Iris pigment epithelial cell (primary cell): ENCODE measurements around the gene LDAH.
"Not testable (repeated sequence)": the region's sequence is repeated elsewhere in the genome, so short reads cannot be mapped to it uniquely, and the experiment has no call there.

Experiments
- DNase-seq: peaks from one replicate; pipeline ENCODE4 v3.0.0-alpha.2; 2011; ENCODE audit warnings: low read depth

Gene LDAH

DNA sequence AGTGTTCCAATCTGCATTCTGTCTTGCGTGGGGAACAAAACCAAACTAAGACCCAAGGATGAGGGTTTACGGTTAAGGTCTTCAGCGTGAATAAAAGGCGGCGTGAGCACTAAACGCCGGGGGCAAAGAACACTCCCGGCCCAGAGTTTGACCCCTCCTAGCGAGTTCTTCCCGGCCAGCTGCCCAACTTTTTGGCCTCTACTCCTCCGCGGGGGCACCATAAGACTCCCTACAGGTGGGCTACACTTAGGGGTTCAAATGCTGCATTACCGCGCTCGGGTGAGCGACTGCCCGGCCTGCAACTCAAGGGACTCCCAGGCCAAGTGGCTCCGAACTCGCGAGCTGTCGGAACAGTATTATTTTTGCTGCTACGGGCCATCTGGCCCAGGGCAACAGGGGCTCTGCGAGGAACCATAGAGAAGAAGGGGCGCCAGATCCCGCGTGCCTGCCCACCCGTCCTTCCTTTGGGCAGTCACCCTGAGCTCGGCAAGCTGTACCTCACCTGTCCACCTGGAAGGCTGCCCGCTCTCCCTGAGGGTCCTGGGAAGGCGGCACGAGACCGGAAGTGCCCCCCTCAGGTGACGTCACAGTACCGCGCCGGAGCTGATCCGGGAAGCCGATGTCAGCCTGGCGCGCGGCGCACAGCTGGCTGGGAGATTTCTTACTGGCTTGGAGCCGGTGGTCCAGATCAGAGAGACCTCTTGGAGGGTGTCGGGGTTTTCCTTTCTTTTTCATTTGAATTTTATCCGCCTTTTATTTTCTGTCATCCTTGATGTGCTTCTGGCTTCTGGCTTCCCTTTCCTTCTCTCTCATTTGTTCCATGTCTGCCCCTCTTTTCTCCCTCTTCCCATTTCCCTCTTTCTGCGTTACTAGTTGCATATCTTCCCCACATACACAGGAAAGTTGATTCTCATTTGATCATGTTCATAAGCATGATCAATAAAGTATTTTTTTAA is at the start of gene LDAH:
LDAH (minus strand) TSS at position 567 of the 956 bp plus-strand sequence. CDS start 21,638 bp downstream, outside the sequence.
- peak; percentile 82 for DNase-seq

DNA sequence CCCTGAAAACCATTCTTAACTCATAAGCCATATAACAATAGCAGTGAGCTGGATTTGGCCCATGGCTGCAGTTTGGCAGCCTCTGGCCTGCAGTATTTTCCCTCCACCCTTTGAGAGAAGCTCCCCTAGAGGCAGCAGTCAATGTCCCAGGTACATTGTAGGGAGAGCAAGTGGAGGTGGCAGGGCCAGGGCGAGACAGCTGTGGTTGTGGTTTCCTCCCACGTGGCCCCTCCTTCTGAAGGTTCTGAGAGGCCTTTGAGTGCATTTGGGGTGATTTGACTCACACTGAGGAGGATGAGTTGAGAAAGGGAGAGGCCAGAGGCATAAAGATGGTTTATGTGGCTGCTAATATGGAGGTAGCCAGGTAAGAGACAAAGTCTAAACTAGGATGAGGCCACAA is 45.5 kb upstream of the LDAH start:
- DNase-seq = no peak

- no peak for DNase-seq
Observed at GRCh38 chr2:20862850-20863249, 39.9 kb upstream of the LDAH start.

DNA sequence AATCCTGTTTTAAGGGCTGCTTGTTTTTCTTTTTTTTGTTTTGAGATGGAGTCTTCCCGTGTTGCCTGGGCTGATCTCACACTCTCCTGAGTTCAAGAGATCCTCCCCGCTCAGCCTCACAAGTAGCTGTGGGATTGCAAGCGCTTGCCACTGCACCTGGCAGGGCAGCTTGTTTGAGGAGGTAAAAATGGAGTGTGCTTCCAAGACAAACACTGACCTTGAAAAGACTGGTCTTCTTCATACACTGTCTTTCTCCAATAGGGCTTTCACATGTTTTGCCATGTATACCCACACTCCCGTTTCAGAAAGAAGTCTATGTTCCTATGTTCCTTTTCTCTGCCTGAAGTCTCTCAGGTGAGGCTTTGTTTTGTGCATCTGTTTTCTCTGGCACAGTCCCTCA is 32.6 kb upstream of the LDAH start:
- no peak for DNase-seq

GRCh38 chr2:20852670-20853069 is 29.8 kb upstream of the LDAH start:
- no peak for DNase-seq

GRCh38 chr2:20852139-20852538 is 29.2 kb upstream of the LDAH start:
- no peak for DNase-seq

- no peak for DNase-seq
Observed at GRCh38 chr2:20844246-20844645, 21.3 kb upstream of the LDAH start.

GRCh38 chr2:20839052-20839451 is 16.2 kb upstream of the LDAH start:
- DNase-seq = no peak

GRCh38 chr2:20838016-20838415 is 15.1 kb upstream of the LDAH start:
- DNase-seq = no peak

DNA sequence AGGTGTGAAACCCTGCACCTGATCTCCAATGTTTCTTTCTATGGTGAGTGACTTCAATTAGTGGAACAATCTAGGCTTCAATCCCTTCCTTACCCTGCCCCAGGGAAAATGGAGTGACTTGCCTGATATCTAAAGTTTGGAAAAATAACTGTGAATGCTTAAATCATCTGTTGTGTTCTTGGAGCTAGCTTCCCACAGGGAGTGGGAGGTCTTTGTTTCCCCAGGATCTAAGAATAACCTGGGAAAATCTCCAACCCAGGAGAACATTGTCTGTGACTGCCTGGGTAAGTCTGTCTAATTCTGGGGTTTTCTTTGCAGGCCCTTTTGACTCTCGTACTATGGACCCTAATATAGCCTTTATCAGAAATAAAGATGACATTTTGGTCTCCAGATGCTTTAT is 13.6 kb upstream of the LDAH start:
- no peak for DNase-seq

DNA sequence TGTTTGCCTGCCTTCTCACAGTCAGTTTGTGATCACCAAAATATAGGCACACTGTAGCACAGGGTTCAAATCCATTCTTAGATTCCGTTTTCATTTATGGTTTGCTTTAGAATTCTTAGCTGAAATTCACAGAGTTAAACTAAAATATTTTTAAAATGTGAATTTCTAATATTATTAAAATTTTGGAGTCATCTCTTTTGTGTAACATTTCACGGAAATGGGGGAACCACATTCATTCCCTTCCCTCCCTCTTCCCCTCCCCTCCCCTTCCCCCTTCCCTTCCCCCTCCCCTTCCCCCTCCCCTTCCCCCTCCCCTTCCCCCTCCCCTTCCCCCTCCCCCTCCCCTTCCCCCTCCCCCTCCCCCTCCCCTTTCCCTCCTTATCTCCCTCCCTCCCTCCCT is 11.4 kb upstream of the LDAH start:
- DNase-seq = no peak

- DNase-seq = no peak
Observed at GRCh38 chr2:20832606-20833005, 9.7 kb upstream of the LDAH start.

GRCh38 chr2:20829861-20830260 is 7.0 kb upstream of the LDAH start:
- no peak for DNase-seq

- DNase-seq = no peak
Observed at GRCh38 chr2:20823917-20824316, 1.0 kb upstream of the LDAH start.

DNA sequence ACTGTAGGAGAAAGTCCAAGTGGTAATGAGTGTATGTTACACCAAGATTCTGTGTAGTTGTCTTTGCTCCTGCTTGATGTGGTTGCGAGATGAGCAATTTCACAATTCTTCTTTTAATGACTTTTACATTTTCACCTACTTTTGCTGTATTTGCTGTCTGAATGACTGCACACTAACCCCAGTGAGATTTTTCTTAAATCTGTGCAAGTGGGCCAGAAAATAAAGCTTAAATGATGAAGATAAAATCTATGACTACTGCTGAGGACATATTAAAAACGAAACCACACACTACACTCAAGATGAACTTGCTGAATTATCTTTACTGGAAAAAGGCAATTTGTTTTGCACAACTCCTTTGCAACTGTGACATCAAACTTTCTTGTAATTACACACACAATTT is 4.1 kb downstream of the LDAH start:
- no peak for DNase-seq

DNA sequence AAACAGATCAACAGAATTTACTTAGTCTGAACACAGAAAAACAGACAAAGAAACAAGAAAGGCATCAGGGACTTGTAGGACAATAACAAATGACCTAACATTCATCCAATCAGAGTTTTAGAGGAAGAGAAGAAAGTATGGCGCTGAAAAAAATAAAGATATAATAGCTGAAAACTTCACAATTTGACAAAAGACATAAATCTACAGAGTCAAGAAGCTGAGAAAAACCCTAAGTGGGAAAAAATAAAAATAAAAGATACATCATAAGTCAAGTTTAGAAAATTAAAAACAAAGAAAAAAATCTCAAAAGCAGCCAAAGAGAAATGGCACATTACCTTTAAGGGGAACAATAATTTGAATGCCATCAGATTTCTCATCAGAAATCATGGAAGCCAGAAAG is 7.7 kb downstream of the LDAH start:
- DNase-seq = no peak

- DNase-seq = no peak
Observed at GRCh38 chr2:20812779-20813178, 10.1 kb downstream of the LDAH start.

GRCh38 chr2:20806286-20806685 is 16.6 kb downstream of the LDAH start:
- no peak for DNase-seq

DNA sequence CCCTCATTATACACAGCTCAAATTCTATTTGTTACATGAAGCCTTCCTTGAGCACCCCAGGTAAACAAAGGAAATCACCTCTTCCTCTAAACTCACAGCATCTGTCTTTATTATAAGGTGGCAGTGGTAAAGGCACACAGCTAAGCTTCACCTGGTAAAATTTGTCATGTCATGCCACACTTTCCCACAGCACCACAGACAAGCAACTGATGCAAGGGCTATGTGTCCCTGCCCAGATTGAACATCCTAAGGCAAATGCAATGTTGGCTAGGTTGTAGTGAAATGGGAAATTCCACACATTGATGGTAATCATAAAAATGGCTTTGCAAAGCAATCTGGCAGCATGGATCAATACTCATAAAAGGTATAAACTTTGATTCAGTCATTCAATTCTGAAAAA is 18.9 kb downstream of the LDAH start:
- DNase-seq = no peak

DNA sequence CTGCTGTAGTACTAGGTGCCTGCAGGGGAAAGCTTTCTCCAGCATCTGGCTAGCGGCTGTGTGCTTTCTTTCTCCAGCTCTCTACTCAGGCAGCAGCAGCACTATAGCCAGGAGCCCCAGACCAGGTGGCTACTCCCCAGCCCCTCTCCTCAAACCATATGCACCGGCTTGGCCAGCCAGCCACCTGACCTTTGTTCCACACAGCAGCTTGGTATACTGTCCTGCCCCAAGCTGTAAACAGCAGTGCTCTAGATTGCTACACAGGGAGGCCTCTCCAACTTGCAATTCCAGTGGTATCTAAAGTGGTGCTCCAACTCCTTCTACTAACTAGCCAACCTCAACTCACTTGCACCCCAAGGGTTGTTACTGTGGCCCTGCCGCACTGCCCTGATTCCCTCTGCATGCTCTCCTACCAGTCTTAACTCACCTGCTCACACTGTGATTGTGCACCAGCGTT is 19.6 kb downstream of the LDAH start:
- DNase-seq = no peak

GRCh38 chr2:20797096-20797495 is 25.8 kb downstream of the LDAH start:
- DNase-seq = no peak

DNA sequence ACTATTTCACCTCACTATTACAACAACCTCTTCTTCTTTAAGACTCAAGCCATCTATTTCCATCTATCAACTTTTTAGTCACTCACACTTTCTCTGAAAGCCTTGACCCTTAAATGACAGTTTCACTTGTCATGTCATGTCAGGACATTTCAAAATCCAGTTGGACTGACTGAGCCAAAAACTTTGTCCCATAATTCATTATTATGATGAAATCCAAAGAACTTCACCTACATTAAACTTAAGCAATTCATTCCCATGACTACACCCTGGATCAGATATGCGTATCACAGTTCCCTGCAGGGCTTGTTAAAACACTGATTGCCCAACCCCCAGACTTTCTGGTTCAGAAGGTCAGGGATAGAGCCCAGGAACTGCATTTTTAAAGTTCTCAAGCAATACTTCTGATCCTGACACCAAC is 26.5 kb downstream of the LDAH start:
- peak; percentile 87 for DNase-seq

DNA sequence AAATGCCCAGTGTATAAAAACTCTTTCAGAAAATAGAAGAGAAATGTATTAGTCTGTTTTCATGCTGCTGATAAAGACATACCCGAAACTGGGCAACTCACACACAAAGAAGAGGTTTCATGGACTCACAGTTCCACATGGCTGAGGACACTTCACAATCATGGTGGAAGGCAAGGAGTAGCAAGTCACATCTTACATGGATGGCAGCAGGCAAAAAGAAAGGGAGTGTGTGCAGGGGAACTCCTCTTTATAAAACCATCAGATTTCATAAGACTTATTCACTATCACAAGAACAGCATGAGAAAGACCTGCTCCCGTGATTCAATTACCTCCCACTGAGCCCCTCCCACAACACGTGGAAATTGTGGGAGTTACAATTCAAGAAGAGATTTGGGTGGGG is 29.0 kb downstream of the LDAH start:
- not testable (repeated sequence) for DNase-seq
